Measurements from ENCODE around the gene CARD14.

Gene CARD14

DNA sequence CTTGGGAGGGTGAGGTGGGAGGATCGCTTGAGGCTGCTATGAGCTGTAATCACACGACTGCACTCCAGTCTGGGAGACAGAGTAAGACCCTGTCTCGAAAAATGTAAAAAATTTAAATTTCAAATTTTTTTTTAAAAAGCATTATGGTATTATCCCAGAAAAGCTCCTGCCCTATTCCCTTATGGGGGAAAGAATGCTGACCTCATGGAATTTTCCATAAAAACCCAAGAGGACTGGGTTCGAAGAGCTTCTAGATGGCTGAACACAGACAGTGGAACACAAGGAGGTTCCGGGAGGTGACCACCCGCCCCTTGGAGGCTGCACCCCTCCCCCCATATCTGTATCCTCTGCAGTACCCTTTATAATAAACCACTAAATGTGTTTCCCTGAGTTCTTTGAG lies 26.9 kb upstream of the CARD14 start:
- H3K27ac ChIP-seq: peak overlapping the region; percentile 25; the same call in 1 of the 2 replicates
- TF ChIP-seq CTCF (conservative IDR thresholded peaks at IDR 0.05): no peak

GRCh38 chr17:80145076-80146075 lies 24.5 kb upstream of the CARD14 start:
- no peak for TF ChIP-seq CTCF (conservative IDR thresholded peaks at IDR 0.05)
- peak overlapping the region; percentile 97 for H3K27ac ChIP-seq

GRCh38 chr17:80146121-80147034 lies 23.5 kb upstream of the CARD14 start:
- no peak for TF ChIP-seq CTCF (conservative IDR thresholded peaks at IDR 0.05)
- peak overlapping the region; percentile 97 for H3K27ac ChIP-seq

GRCh38 chr17:80147035-80147822 lies 22.6 kb upstream of the CARD14 start, which contains the start of gene EIF4A3:
TSS of gene EIF4A3 (minus strand) at chr17:80147128. CDS start at chr17:80146961, 167 bp downstream.
- peak within 1 kb of the TSS; percentile 97 for H3K27ac ChIP-seq
- no peak for TF ChIP-seq CTCF (conservative IDR thresholded peaks at IDR 0.05)

DNA sequence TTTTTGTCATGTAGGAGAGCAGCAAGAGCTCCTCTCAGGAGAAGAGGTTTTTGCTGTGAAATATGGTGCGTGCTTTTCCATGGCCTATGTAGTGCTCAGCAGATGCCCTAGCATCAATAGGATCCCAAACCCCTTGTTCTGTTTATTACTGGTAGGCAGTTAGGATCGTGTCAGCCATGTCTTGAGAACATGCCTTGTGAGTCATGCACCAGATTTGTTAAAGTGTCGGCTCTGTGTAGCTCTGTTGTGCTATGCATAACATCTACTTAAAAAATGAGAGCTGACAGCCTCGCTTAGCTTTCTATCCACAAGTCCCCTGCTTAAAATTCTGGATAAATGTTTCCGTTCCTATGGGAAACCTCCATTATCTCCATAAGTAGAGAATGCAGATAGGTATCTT lies 18.5 kb upstream of the CARD14 start:
- no peak for TF ChIP-seq CTCF (conservative IDR thresholded peaks at IDR 0.05)
- no peak overlapping the region for H3K27ac ChIP-seq

GRCh38 chr17:80152081-80152702 lies 17.6 kb upstream of the CARD14 start:
- no peak overlapping the region for H3K27ac ChIP-seq
- no peak for TF ChIP-seq CTCF (conservative IDR thresholded peaks at IDR 0.05)
